D341Med (cell line): ENCODE measurements around the gene RNF121.

ENCODE experiments used
- DNase-seq: peaks from one replicate; pipeline ENCODE4 v3.0.0; 2012; ENCODE audit warnings: low spot score

The RNF121 gene

GRCh38 chr11:71935338-71935925, 6.6 kb downstream of the RNF121 start:
- DNase-seq: no peak

GRCh38 chr11:71936825-71937224, 8.0 kb downstream of the RNF121 start:
- no peak for DNase-seq

GRCh38 chr11:71937826-71938225, 9.0 kb downstream of the RNF121 start:
- DNase-seq: no peak

GRCh38 chr11:71940561-71941219, 11.8 kb downstream of the RNF121 start:
- peak; percentile 65 for DNase-seq

- no peak for DNase-seq
Observed at GRCh38 chr11:71946144-71946571, 17.3 kb downstream of the RNF121 start.

GRCh38 chr11:71947498-71947897, 18.7 kb downstream of the RNF121 start:
- no peak for DNase-seq

- DNase-seq: no peak
Observed at GRCh38 chr11:71948314-71949027, 19.6 kb downstream of the RNF121 start.

GRCh38 chr11:71949034-71949433, 20.2 kb downstream of the RNF121 start:
- DNase-seq: no peak

GRCh38 chr11:71951741-71952310, 23.0 kb downstream of the RNF121 start:
- no peak for DNase-seq

- no peak for DNase-seq
Observed at GRCh38 chr11:71955898-71956456, 27.1 kb downstream of the RNF121 start.

GRCh38 chr11:71962428-71963038, 33.7 kb downstream of the RNF121 start:
- no peak for DNase-seq

- no peak for DNase-seq
Observed at GRCh38 chr11:71963468-71963867, 34.6 kb downstream of the RNF121 start.

- no peak for DNase-seq
Observed at GRCh38 chr11:71964641-71965040, 35.8 kb downstream of the RNF121 start.

- DNase-seq: no peak
Observed at GRCh38 chr11:71971680-71972079, 42.8 kb downstream of the RNF121 start.

GRCh38 chr11:71976551-71976950, 47.7 kb downstream of the RNF121 start:
- DNase-seq: no peak

- no peak for DNase-seq
Observed at GRCh38 chr11:71977090-71977489, 48.2 kb downstream of the RNF121 start.

GRCh38 chr11:71977743-71978418, 49.0 kb downstream of the RNF121 start:
- DNase-seq: peak; percentile 63

GRCh38 chr11:71979094-71979493, 50.2 kb downstream of the RNF121 start:
- DNase-seq: no peak

- no peak for DNase-seq
Observed at GRCh38 chr11:71979602-71980001, 50.8 kb downstream of the RNF121 start.

GRCh38 chr11:71986131-71986530, 57.3 kb downstream of the RNF121 start:
- DNase-seq: no peak

- DNase-seq: no peak
Observed at GRCh38 chr11:71987521-71987920, 58.7 kb downstream of the RNF121 start.

GRCh38 chr11:71988050-71988449, 59.2 kb downstream of the RNF121 start:
- no peak for DNase-seq
